ENCODE data around the gene GDAP1L1.

DNA sequence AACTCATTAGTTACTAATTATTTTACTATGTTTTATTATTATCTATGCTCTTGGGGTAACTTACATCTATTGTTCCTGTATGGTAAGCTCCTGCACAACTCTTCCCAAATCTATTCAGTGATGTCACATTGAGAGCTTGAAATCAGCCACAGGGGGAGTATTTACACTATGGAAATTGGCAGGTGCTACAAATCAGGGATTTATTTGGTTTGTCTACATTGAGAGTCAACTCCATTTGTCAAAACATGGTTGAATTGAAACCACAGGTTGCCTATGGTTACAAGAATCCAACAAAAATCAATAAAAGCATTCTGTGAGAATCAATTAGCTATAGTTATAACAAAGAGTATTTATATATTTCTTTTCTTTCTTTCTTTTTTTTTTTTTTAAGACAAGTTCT lies 67.8 kb downstream of the GDAP1L1 start:
- TF ChIP-seq, protein P1, sequence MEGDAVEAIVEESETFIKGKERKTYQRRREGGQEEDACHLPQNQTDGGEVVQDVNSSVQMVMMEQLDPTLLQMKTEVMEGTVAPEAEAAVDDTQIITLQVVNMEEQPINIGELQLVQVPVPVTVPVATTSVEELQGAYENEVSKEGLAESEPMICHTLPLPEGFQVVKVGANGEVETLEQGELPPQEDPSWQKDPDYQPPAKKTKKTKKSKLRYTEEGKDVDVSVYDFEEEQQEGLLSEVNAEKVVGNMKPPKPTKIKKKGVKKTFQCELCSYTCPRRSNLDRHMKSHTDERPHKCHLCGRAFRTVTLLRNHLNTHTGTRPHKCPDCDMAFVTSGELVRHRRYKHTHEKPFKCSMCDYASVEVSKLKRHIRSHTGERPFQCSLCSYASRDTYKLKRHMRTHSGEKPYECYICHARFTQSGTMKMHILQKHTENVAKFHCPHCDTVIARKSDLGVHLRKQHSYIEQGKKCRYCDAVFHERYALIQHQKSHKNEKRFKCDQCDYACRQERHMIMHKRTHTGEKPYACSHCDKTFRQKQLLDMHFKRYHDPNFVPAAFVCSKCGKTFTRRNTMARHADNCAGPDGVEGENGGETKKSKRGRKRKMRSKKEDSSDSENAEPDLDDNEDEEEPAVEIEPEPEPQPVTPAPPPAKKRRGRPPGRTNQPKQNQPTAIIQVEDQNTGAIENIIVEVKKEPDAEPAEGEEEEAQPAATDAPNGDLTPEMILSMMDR (IDR thresholded peaks at IDR 0.05) = no peak
- TF ChIP-seq POLR2A (IDR thresholded peaks at IDR 0.05) = no peak

Measured in right lobe of liver (tissue), 4 donors.